ENCODE measurements around the gene AP4E1.
A peak's percentile ranks its signal among the peaks of the same experiment; 100 is the strongest.
"Not testable (repeated sequence)": the region's sequence is repeated elsewhere in the genome, so short reads cannot be mapped to it uniquely, and the experiment has no call there.

Gene AP4E1

GRCh38 chr15:50909010-50909317 is 481 bp downstream of the AP4E1 start:
- Histone ChIP-seq H3K9me3 (ENCODE audit: insufficient read depth, low read length) (no peaks in the 10 kb centered on the region), H3K27ac (ENCODE audit: low read depth, low read length) (peak overlapping the region; percentile 2; the same call in 1 of the 2 replicates), H3K27me3 (ENCODE audit: low read length) (no peaks in the 10 kb centered on the region), H3F3A (ENCODE audit: insufficient read depth) (peaks cover 12% of the 10 kb centered on the region; the same call in 1 of the 2 replicates), H3K4me3 (ENCODE audit: insufficient read depth, low read length, poor library complexity, severe bottlenecking) (peak overlapping the region; percentile 67), H3K36me3 (ENCODE audit: low read length) (peaks cover 7% of the 10 kb centered on the region; the same call in 1 of the 2 replicates), H4K20me1 (ENCODE audit: low read depth, low read length) (no peaks in the 10 kb centered on the region), H3K79me2 (ENCODE audit: insufficient read depth, low read length) (peaks cover 13% of the 10 kb centered on the region; the same call in 1 of the 2 replicates), H3K9ac (ENCODE audit: low read length) (peak overlapping the region; percentile 70), H3K9me2 (replicated peaks; ENCODE audit: insufficient read depth, low read length) (no peaks in the 10 kb centered on the region), H2AFZ (ENCODE audit: low read depth, low read length, severe bottlenecking) (peak overlapping the region; percentile 37), H3K4me2 (ENCODE audit: low read depth, low read length, poor library complexity, severe bottlenecking) (peak overlapping the region; percentile 96)
- TF ChIP-seq CTCF (IDR thresholded peaks at IDR 0.05; ENCODE audit: insufficient read depth, low read length, poor library complexity, severe bottlenecking): no peak
- no peak for TF ChIP-seq EZH2phosphoT487 (conservative IDR thresholded peaks at IDR 0.05; ENCODE audit: low read length)

- H3K4me2 ChIP-seq (ENCODE audit: low read depth, low read length, poor library complexity, severe bottlenecking); H3K27me3 ChIP-seq (ENCODE audit: low read length); H4K20me1 ChIP-seq (ENCODE audit: low read depth, low read length); H2AFZ ChIP-seq (ENCODE audit: low read depth, low read length, severe bottlenecking); H3K4me3 ChIP-seq (ENCODE audit: insufficient read depth, low read length, poor library complexity, severe bottlenecking); H3K9me3 ChIP-seq (ENCODE audit: insufficient read depth, low read length); H3K9ac ChIP-seq (ENCODE audit: low read length); H3K9me2 ChIP-seq (replicated peaks; ENCODE audit: insufficient read depth, low read length); H3F3A ChIP-seq (ENCODE audit: insufficient read depth); H3K27ac ChIP-seq (ENCODE audit: low read depth, low read length): not testable (repeated sequence)
- Histone ChIP-seq H3K36me3 (ENCODE audit: low read length) (peaks cover 13% of the 10 kb centered on the region; the same call in 1 of the 2 replicates), H3K79me2 (ENCODE audit: insufficient read depth, low read length) (peaks cover 13% of the 10 kb centered on the region; the same call in 1 of the 2 replicates)
Observed at GRCh38 chr15:50910426-50910795, 1.9 kb downstream of the AP4E1 start.

GRCh38 chr15:50911001-50911400 is 2.5 kb downstream of the AP4E1 start:
- Histone ChIP-seq H3K9me3 (ENCODE audit: insufficient read depth, low read length) (no peaks in the 10 kb centered on the region), H3K27me3 (ENCODE audit: low read length) (no peaks in the 10 kb centered on the region), H3K79me2 (ENCODE audit: insufficient read depth, low read length) (peaks cover 13% of the 10 kb centered on the region; the same call in 1 of the 2 replicates), H3K4me2 (ENCODE audit: low read depth, low read length, poor library complexity, severe bottlenecking) (no peak overlapping the region), H3K4me3 (ENCODE audit: insufficient read depth, low read length, poor library complexity, severe bottlenecking) (no peak overlapping the region), H3F3A (ENCODE audit: insufficient read depth) (peaks cover 10% of the 10 kb centered on the region; the same call in 1 of the 2 replicates), H4K20me1 (ENCODE audit: low read depth, low read length) (no peaks in the 10 kb centered on the region), H2AFZ (ENCODE audit: low read depth, low read length, severe bottlenecking) (no peak overlapping the region), H3K9me2 (replicated peaks; ENCODE audit: insufficient read depth, low read length) (no peaks in the 10 kb centered on the region), H3K36me3 (ENCODE audit: low read length) (peaks cover 15% of the 10 kb centered on the region; the same call in 1 of the 2 replicates), H3K9ac (ENCODE audit: low read length) (no peak overlapping the region), H3K27ac (ENCODE audit: low read depth, low read length) (no peak overlapping the region)
- no peak for TF ChIP-seq CTCF (IDR thresholded peaks at IDR 0.05; ENCODE audit: insufficient read depth, low read length, poor library complexity, severe bottlenecking)
- no peak for TF ChIP-seq EZH2phosphoT487 (conservative IDR thresholded peaks at IDR 0.05; ENCODE audit: low read length)

GRCh38 chr15:50911621-50912020 is 3.1 kb downstream of the AP4E1 start:
- H3F3A ChIP-seq (ENCODE audit: insufficient read depth): peaks cover 10% of the 10 kb centered on the region; the same call in 1 of the 2 replicates
- no peak overlapping the region for H3K4me3 ChIP-seq (ENCODE audit: insufficient read depth, low read length, poor library complexity, severe bottlenecking)
- H3K4me2 ChIP-seq (ENCODE audit: low read depth, low read length, poor library complexity, severe bottlenecking): no peak overlapping the region
- no peaks in the 10 kb centered on the region for H3K27me3 ChIP-seq (ENCODE audit: low read length)
- TF ChIP-seq EZH2phosphoT487 (conservative IDR thresholded peaks at IDR 0.05; ENCODE audit: low read length) (no peak), CTCF (IDR thresholded peaks at IDR 0.05; ENCODE audit: insufficient read depth, low read length, poor library complexity, severe bottlenecking) (no peak)
- peaks cover 13% of the 10 kb centered on the region; the same call in 1 of the 2 replicates for H3K79me2 ChIP-seq (ENCODE audit: insufficient read depth, low read length)
- no peaks in the 10 kb centered on the region for H3K9me3 ChIP-seq (ENCODE audit: insufficient read depth, low read length)
- H3K36me3 ChIP-seq (ENCODE audit: low read length): peaks cover 19% of the 10 kb centered on the region; the same call in 1 of the 2 replicates
- no peak overlapping the region for H3K9ac ChIP-seq (ENCODE audit: low read length)
- H3K9me2 ChIP-seq (replicated peaks; ENCODE audit: insufficient read depth, low read length): no peaks in the 10 kb centered on the region
- no peak overlapping the region for H3K27ac ChIP-seq (ENCODE audit: low read depth, low read length)
- H4K20me1 ChIP-seq (ENCODE audit: low read depth, low read length): no peaks in the 10 kb centered on the region
- no peak overlapping the region for H2AFZ ChIP-seq (ENCODE audit: low read depth, low read length, severe bottlenecking)

Measured in SU-DHL-6 (cell line).